ENCODE measurements around the gene CD4. TPM values are rescaled to one million over a fixed set of nuclear protein-coding genes. Genes with fewer than 3 reads are reported as not detected.

Gene CD4
- total RNA-seq, 1 donor from 2014 or later = 0.62 TPM

DNA sequence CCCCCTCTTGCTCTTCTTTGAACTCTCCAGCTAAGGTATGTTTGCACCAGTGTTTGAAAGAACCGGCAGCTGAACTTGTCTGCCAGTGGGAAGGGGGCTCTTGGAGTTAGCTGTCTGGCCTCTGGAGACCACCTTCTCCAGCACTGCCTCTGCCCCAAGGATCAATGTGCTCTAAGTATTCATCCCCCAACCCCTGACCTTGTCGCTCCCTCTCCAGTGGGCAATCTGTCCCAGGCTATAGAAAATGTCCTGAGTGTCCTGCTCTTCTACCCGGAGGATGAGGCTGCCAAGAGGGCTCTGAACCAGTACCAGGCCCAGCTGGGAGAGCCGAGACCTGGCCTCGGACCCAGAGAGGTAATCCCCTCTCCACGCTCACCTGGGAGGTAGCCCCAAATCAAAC lies 41.7 kb downstream of the CD4 start:
- Mint-ChIP-seq H3K27me3 (ENCODE audit: unreplicated experiment) (no peaks in the 10 kb centered on the region), H3K4me1 (ENCODE audit: unreplicated experiment) (peaks cover 20% of the 10 kb centered on the region)

DNA sequence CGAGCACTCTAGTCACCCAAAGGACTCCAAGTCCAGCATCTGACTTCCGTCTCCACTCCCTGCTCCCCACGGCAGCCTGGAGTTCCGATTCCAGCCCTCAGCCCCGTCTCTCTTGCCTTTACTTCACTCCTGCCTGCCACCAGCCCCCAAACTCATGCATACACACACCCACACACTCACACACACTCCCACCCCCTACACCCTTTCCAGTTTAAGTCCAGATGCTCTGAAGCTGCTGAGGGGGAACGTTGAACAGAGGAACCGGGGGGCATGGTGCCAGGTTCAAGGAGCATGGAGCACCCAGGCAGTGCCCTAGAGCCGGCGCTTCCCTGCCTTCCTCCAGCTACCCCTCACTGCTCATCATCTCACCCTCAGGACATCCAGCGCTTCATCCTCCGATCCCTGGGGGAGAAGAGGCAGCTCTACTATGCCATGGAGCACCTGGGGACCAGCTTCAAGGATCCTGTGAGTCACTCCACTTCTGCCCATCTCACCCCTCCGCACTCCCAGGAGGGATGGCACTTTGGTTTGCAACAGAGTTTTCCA lies 42.2 kb downstream of the CD4 start:
- peaks cover 22% of the 10 kb centered on the region for H3K36me3 Mint-ChIP-seq (ENCODE audit: unreplicated experiment)
- TF ChIP-seq, protein P1, sequence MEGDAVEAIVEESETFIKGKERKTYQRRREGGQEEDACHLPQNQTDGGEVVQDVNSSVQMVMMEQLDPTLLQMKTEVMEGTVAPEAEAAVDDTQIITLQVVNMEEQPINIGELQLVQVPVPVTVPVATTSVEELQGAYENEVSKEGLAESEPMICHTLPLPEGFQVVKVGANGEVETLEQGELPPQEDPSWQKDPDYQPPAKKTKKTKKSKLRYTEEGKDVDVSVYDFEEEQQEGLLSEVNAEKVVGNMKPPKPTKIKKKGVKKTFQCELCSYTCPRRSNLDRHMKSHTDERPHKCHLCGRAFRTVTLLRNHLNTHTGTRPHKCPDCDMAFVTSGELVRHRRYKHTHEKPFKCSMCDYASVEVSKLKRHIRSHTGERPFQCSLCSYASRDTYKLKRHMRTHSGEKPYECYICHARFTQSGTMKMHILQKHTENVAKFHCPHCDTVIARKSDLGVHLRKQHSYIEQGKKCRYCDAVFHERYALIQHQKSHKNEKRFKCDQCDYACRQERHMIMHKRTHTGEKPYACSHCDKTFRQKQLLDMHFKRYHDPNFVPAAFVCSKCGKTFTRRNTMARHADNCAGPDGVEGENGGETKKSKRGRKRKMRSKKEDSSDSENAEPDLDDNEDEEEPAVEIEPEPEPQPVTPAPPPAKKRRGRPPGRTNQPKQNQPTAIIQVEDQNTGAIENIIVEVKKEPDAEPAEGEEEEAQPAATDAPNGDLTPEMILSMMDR (IDR thresholded peaks at IDR 0.05) = no peak
- no peak for DNase-seq (ENCODE audit: extremely low spot score, unreplicated experiment)
- peak overlapping the region; percentile 26 for H3K4me3 Mint-ChIP-seq (ENCODE audit: unreplicated experiment)
- no peaks in the 10 kb centered on the region for H3K9me3 Mint-ChIP-seq (ENCODE audit: unreplicated experiment)
- no peaks in the 10 kb centered on the region for H3K27me3 Mint-ChIP-seq (ENCODE audit: unreplicated experiment)
- peaks cover 20% of the 10 kb centered on the region for H3K4me1 Mint-ChIP-seq (ENCODE audit: unreplicated experiment)
- H3K27ac Mint-ChIP-seq (ENCODE audit: unreplicated experiment) = no peak overlapping the region

More for the DNA sequence above, 41.7 kb downstream of the CD4 start:
- TF ChIP-seq, protein P1 (IDR thresholded peaks at IDR 0.05) = no peak
- Mint-ChIP-seq H3K9me3 (ENCODE audit: unreplicated experiment) (no peaks in the 10 kb centered on the region), H3K36me3 (ENCODE audit: unreplicated experiment) (peaks cover 22% of the 10 kb centered on the region), H3K4me3 (ENCODE audit: unreplicated experiment) (no peak overlapping the region), H3K27ac (ENCODE audit: unreplicated experiment) (no peak overlapping the region)
- DNase-seq (ENCODE audit: extremely low spot score, unreplicated experiment) = no peak

DNA sequence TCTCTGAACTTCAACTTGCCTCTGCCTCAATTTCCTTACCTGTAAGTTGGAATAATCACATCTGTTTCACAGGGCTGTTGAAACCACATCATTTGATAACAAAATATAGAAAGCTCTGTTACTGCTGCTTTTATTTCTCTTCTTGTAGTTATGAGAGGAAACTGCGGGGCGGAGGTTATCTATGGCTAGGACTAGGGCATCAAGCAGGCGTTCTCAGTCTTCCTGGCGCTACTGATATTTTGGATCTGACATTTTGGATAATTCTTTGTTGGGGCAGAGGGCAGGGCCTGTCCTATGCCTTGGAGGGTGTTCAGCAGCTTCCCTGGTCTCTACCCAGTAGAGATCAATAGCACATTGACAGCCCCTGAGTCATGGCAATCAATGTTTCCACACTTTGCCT lies 42.8 kb downstream of the CD4 start:
- Mint-ChIP-seq H3K4me3 (ENCODE audit: unreplicated experiment) (no peak overlapping the region), H3K4me1 (ENCODE audit: unreplicated experiment) (peaks cover 15% of the 10 kb centered on the region), H3K9me3 (ENCODE audit: unreplicated experiment) (no peaks in the 10 kb centered on the region), H3K27me3 (ENCODE audit: unreplicated experiment) (no peaks in the 10 kb centered on the region), H3K27ac (ENCODE audit: unreplicated experiment) (no peak overlapping the region), H3K36me3 (ENCODE audit: unreplicated experiment) (peaks cover 24% of the 10 kb centered on the region)
- TF ChIP-seq, protein P1 (IDR thresholded peaks at IDR 0.05) = no peak
- no peak for DNase-seq (ENCODE audit: extremely low spot score, unreplicated experiment)

DNA sequence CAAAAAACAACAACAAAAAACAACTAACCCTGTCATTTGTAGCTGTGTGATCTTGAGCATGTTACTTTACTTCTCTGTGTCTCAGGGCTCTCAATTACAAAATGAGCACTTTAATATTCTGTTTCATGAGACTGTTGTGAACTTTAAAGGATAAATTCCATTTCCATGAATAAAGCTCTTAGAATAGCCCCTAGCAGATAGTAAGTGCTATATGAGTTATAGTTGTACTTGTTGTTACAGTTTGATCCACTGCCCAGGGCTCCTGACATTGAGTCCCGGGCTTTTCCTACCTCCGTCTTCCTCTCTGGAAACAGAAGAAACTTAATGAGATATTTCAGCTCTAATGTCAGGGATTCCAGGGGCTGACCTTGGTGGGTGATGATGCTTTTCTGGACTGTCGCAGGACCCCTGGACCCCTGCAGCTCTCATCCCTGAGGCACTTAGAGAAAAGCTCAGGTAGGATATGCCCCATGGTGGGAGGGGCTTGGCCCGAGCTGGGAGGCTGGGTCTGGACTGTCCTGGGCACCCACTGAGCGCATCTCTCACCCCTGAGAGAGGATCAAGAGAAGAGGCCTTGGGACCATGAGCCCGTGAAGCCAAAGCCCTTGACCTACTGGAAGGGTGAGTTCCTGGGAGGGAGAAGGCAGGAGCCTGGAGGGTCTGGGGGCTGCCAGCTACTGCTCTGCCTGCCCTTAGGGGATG lies 44.0 kb downstream of the CD4 start:
- no peak for DNase-seq (ENCODE audit: extremely low spot score, unreplicated experiment)
- Mint-ChIP-seq H3K36me3 (ENCODE audit: unreplicated experiment) (peaks cover 24% of the 10 kb centered on the region), H3K4me3 (ENCODE audit: unreplicated experiment) (no peak overlapping the region), H3K27ac (ENCODE audit: unreplicated experiment) (no peak overlapping the region), H3K9me3 (ENCODE audit: unreplicated experiment) (no peaks in the 10 kb centered on the region), H3K27me3 (ENCODE audit: unreplicated experiment) (no peaks in the 10 kb centered on the region), H3K4me1 (ENCODE audit: unreplicated experiment) (peaks cover 7% of the 10 kb centered on the region)
- TF ChIP-seq, protein P1 (IDR thresholded peaks at IDR 0.05) = no peak

DNA sequence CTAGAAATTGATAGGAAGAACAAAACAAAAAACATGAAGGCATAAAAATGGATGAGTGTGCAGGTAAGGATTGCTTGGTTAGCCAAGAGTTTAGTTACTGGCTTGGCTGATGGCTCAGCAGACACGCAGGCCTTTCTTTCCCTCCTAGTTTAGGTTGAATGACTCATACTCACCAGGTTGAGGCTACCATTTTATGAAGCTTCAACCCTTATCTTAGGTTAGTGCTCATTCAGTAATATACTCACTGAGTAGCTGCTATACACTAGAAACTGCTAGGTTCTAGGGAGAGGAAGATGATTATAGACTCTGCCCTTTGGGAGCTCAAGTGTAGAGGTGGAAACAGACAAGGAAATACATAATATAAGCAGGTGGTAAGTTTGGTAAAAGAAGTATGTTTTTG lies 44.9 kb downstream of the CD4 start:
- H3K4me1 Mint-ChIP-seq (ENCODE audit: unreplicated experiment) = peaks cover 7% of the 10 kb centered on the region
- H3K27me3 Mint-ChIP-seq (ENCODE audit: unreplicated experiment) = no peaks in the 10 kb centered on the region
- no peak overlapping the region for H3K27ac Mint-ChIP-seq (ENCODE audit: unreplicated experiment)
- TF ChIP-seq, protein P1 (IDR thresholded peaks at IDR 0.05) = no peak
- no peak for DNase-seq (ENCODE audit: extremely low spot score, unreplicated experiment)
- peaks cover 24% of the 10 kb centered on the region for H3K36me3 Mint-ChIP-seq (ENCODE audit: unreplicated experiment)
- no peaks in the 10 kb centered on the region for H3K9me3 Mint-ChIP-seq (ENCODE audit: unreplicated experiment)
- H3K4me3 Mint-ChIP-seq (ENCODE audit: unreplicated experiment) = no peak overlapping the region

All from osteocyte (in vitro differentiated cells).